Colon (tissue), 2 donors: Measurements from ENCODE around the gene B4GALT5.
"Not testable (repeated sequence)": the region's sequence is repeated elsewhere in the genome, so short reads cannot be mapped to it uniquely, and the experiment has no call there.

ENCODE experiments used
- FAIRE-seq: peaks from 2 replicates; lab custom pipeline; 2012; peaks lifted over from hg19 to GRCh38; lab: Jason Lieb, UNC
- donor health status: control.
- donor health status: control.

Gene B4GALT5

GRCh38 chr20:49679634-49680033 is 34.0 kb downstream of the B4GALT5 start:
- FAIRE-seq = no peak

- FAIRE-seq = no peak
Observed at GRCh38 chr20:49677777-49678758, 35.6 kb downstream of the B4GALT5 start.

GRCh38 chr20:49676581-49677291 is 36.9 kb downstream of the B4GALT5 start:
- FAIRE-seq = no peak

- FAIRE-seq = no peak
Observed at GRCh38 chr20:49675368-49676151, 38.1 kb downstream of the B4GALT5 start.

GRCh38 chr20:49674383-49675352 is 39.0 kb downstream of the B4GALT5 start:
- FAIRE-seq = no peak

- FAIRE-seq = no peak
Observed at GRCh38 chr20:49672096-49672664, 41.5 kb downstream of the B4GALT5 start.

- no peak for FAIRE-seq
Observed at GRCh38 chr20:49671433-49671832, 42.2 kb downstream of the B4GALT5 start.

GRCh38 chr20:49669601-49670189 is 44.0 kb downstream of the B4GALT5 start:
- FAIRE-seq = no peak

GRCh38 chr20:49668878-49669195 is 44.8 kb downstream of the B4GALT5 start:
- FAIRE-seq = not testable (repeated sequence)

GRCh38 chr20:49668181-49668877 is 45.3 kb downstream of the B4GALT5 start:
- no peak for FAIRE-seq

GRCh38 chr20:49666911-49667310 is 46.8 kb downstream of the B4GALT5 start:
- FAIRE-seq = no peak

- no peak for FAIRE-seq
Observed at GRCh38 chr20:49665796-49666195, 47.9 kb downstream of the B4GALT5 start.

GRCh38 chr20:49664612-49665313 is 48.9 kb downstream of the B4GALT5 start:
- FAIRE-seq = no peak

- FAIRE-seq = no peak
Observed at GRCh38 chr20:49663112-49663511, 50.6 kb downstream of the B4GALT5 start.

- FAIRE-seq = no peak
Observed at GRCh38 chr20:49661560-49662329, 51.9 kb downstream of the B4GALT5 start.

- no peak for FAIRE-seq
Observed at GRCh38 chr20:49660912-49661311, 52.8 kb downstream of the B4GALT5 start.

GRCh38 chr20:49659056-49659455 is 54.6 kb downstream of the B4GALT5 start:
- FAIRE-seq = no peak

GRCh38 chr20:49658508-49658907 is 55.2 kb downstream of the B4GALT5 start:
- no peak for FAIRE-seq
